KMS-11 (cell line): ENCODE data around the gene LIMS2.

Experiments used
- H2AFZ ChIP-seq: fragments of 200-600 bp; sonication (generic); 2 replicates; pipeline ENCODE4 v1.6.1; 2016; ENCODE audit warnings: antibody characterized with exemption, mixed run types, low read depth
- H3K27ac ChIP-seq: fragments of 200-600 bp; sonication (generic); 2 replicates; pipeline ENCODE4 v1.6.1; 2016; ENCODE audit warnings: mild to moderate bottlenecking, mixed run types
- H3K27me3 ChIP-seq: fragments of 200-600 bp; sonication (generic); 2 replicates; pipeline ENCODE4 v1.6.1; 2017; ENCODE audit warnings: mild to moderate bottlenecking, low read depth, mixed run types, moderate library complexity; ENCODE audit not compliant: insufficient read depth
- H3K36me3 ChIP-seq: fragments of 200-600 bp; sonication (generic); 2 replicates; pipeline ENCODE4 v1.6.1; 2017; ENCODE audit warnings: mild to moderate bottlenecking, mixed run types; ENCODE audit not compliant: insufficient read depth
- H3K4me1 ChIP-seq: fragments of 200-600 bp; sonication (generic); 2 replicates; pipeline ENCODE4 v1.6.1; 2016; ENCODE audit warnings: mild to moderate bottlenecking, low read depth, mixed run types; ENCODE audit not compliant: poor library complexity, severe bottlenecking
- H3K4me2 ChIP-seq: fragments of 200-600 bp; sonication (generic); 2 replicates; pipeline ENCODE4 v1.7.0; 2016; ENCODE audit warnings: mild to moderate bottlenecking, mixed run types
- H3K4me3 ChIP-seq: fragments of 200-600 bp; sonication (generic); IDR thresholded peaks from 2 replicates; pipeline ENCODE4 v1.6.1; 2017; ENCODE audit warnings: low read depth, low read length, mixed read lengths; ENCODE audit not compliant: insufficient read depth
- H3K79me2 ChIP-seq: fragments of 200-600 bp; sonication (generic); 2 replicates; pipeline ENCODE4 v1.6.1; 2016; ENCODE audit warnings: low read depth, mixed run types; ENCODE audit not compliant: insufficient read depth
- H3K9ac ChIP-seq: fragments of 200-600 bp; sonication (generic); 2 replicates; pipeline ENCODE4 v1.6.1; 2016; ENCODE audit warnings: mild to moderate bottlenecking, mixed run types
- H4K20me1 ChIP-seq: fragments of 200-600 bp; sonication (generic); 2 replicates; pipeline ENCODE4 v1.6.1; 2016; ENCODE audit warnings: mild to moderate bottlenecking, mixed run types; ENCODE audit not compliant: insufficient read depth
- CTCF ChIP-seq: fragments of 200-600 bp; sonication (generic); conservative IDR thresholded peaks from 2 replicates; pipeline ENCODE4 v1.6.1; 2017; ENCODE audit warnings: low read depth, mild to moderate bottlenecking, antibody characterized with exemption, low read length, moderate library complexity, mixed read lengths

Gene LIMS2

GRCh38 chr2:127626175-127626574 is 49.2 kb downstream of the LIMS2 start:
- Histone ChIP-seq H3K27me3 (no peaks in the 10 kb centered on the region; the same call in 1 of the 2 replicates), H3K36me3 (no peaks in the 10 kb centered on the region), H3K79me2 (no peaks in the 10 kb centered on the region), H4K20me1 (no peaks in the 10 kb centered on the region), H2AFZ (no peak overlapping the region), H3K9ac (no peak overlapping the region), H3K4me3 (no peak overlapping the region), H3K4me1 (no peaks in the 10 kb centered on the region), H3K27ac (no peak overlapping the region), H3K4me2 (no peak overlapping the region)
- TF ChIP-seq CTCF: no peak

GRCh38 chr2:127625572-127625951 is 49.8 kb downstream of the LIMS2 start:
- no peak overlapping the region for H3K27ac ChIP-seq
- H4K20me1 ChIP-seq: no peaks in the 10 kb centered on the region
- no peaks in the 10 kb centered on the region for H3K4me1 ChIP-seq
- no peak overlapping the region for H2AFZ ChIP-seq
- no peak overlapping the region for H3K4me2 ChIP-seq
- no peak overlapping the region for H3K4me3 ChIP-seq
- H3K79me2 ChIP-seq: no peaks in the 10 kb centered on the region
- no peaks in the 10 kb centered on the region for H3K36me3 ChIP-seq
- no peak overlapping the region for H3K9ac ChIP-seq
- H3K27me3 ChIP-seq: no peaks in the 10 kb centered on the region; the same call in 1 of the 2 replicates
- no peak for TF ChIP-seq CTCF

GRCh38 chr2:127624756-127625571 is 50.4 kb downstream of the LIMS2 start:
- Histone ChIP-seq H3K79me2 (no peaks in the 10 kb centered on the region), H2AFZ (no peak overlapping the region), H3K36me3 (no peaks in the 10 kb centered on the region), H3K27me3 (no peaks in the 10 kb centered on the region; the same call in 1 of the 2 replicates), H4K20me1 (no peaks in the 10 kb centered on the region), H3K4me1 (no peaks in the 10 kb centered on the region), H3K27ac (no peak overlapping the region), H3K4me3 (no peak overlapping the region), H3K4me2 (no peak overlapping the region), H3K9ac (no peak overlapping the region)
- no peak for TF ChIP-seq CTCF

- H3K9ac ChIP-seq: no peak overlapping the region
- no peaks in the 10 kb centered on the region; the same call in 1 of the 2 replicates for H3K27me3 ChIP-seq
- no peak overlapping the region for H2AFZ ChIP-seq
- no peak for TF ChIP-seq CTCF
- H3K4me2 ChIP-seq: no peak overlapping the region
- no peaks in the 10 kb centered on the region for H3K36me3 ChIP-seq
- H3K4me1 ChIP-seq: no peaks in the 10 kb centered on the region
- H3K27ac ChIP-seq: no peak overlapping the region
- no peak overlapping the region for H3K4me3 ChIP-seq
- no peaks in the 10 kb centered on the region for H3K79me2 ChIP-seq
- H4K20me1 ChIP-seq: no peaks in the 10 kb centered on the region
Observed at GRCh38 chr2:127624320-127624755, 51.0 kb downstream of the LIMS2 start.
